Astrocyte (in vitro differentiated cells and primary cell): ENCODE results near the gene PRKAG2. TPM values are rescaled to one million over a fixed set of nuclear protein-coding genes. Genes with fewer than 3 reads are reported as not detected.

ENCODE experiments used
- DNase-seq: peaks from one replicate; pipeline ENCODE4 v3.0.0-alpha.2; 2010; ENCODE audit warnings: low read depth
- FAIRE-seq: peaks from 2 replicates; lab custom pipeline; 2011; peaks lifted over from hg19 to GRCh38; lab: Jason Lieb, UNC
- H2AFZ ChIP-seq: 2 replicates; pipeline ENCODE4 v1.6.0; 2012; ENCODE audit warnings: low read depth, low read length, inconsistent platforms
- H3K27ac ChIP-seq: 2 replicates; pipeline ENCODE4 v1.5.1; 2011; ENCODE audit warnings: low read depth, low read length, inconsistent platforms
- H3K27me3 ChIP-seq: 2 replicates; pipeline ENCODE4 v1.6.0; 2011; ENCODE audit warnings: low read length, inconsistent platforms; ENCODE audit not compliant: insufficient read depth
- H3K36me3 ChIP-seq: 2 replicates; pipeline ENCODE4 v1.5.1; 2011; ENCODE audit warnings: low read length, inconsistent platforms; ENCODE audit not compliant: insufficient read depth
- H3K4me1 ChIP-seq: 2 replicates; pipeline ENCODE4 v1.5.1; 2011; ENCODE audit warnings: low read length, inconsistent platforms; ENCODE audit not compliant: insufficient read depth
- H3K4me2 ChIP-seq: 2 replicates; pipeline ENCODE4 v1.6.0; 2012; ENCODE audit warnings: low read length, inconsistent platforms
- H3K4me3 ChIP-seq: 2 replicates; pipeline ENCODE4 v1.5.1; 2011; ENCODE audit warnings: low read depth, mild to moderate bottlenecking, low read length, inconsistent platforms; ENCODE audit not compliant: insufficient read depth
- H3K79me2 ChIP-seq: 2 replicates; pipeline ENCODE4 v1.6.0; 2012; ENCODE audit warnings: mild to moderate bottlenecking, low read length, inconsistent platforms; ENCODE audit not compliant: insufficient read depth
- H3K9ac ChIP-seq: 2 replicates; pipeline ENCODE4 v1.6.0; 2012; ENCODE audit warnings: mild to moderate bottlenecking, low read length, inconsistent platforms
- H3K9me3 ChIP-seq: 2 replicates; pipeline ENCODE4 v1.5.1; 2012; ENCODE audit warnings: low read depth, mild to moderate bottlenecking, low read length, inconsistent platforms; ENCODE audit not compliant: insufficient read depth
- H4K20me1 ChIP-seq: 2 replicates; pipeline ENCODE4 v1.6.0; 2012; ENCODE audit warnings: low read length, inconsistent platforms; ENCODE audit not compliant: insufficient read depth
- H3K27ac Mint-ChIP-seq: one replicate; pipeline ENCODE4 v1.8.0; 2021; ENCODE audit warnings: mild to moderate bottlenecking, mixed read lengths; ENCODE audit not compliant: unreplicated experiment
- H3K27me3 Mint-ChIP-seq: one replicate; pipeline ENCODE4 v1.8.0; 2021; ENCODE audit warnings: low read depth, mixed read lengths; ENCODE audit not compliant: unreplicated experiment
- H3K36me3 Mint-ChIP-seq: one replicate; pipeline ENCODE4 v1.8.0; 2021; ENCODE audit warnings: low read depth, mixed read lengths; ENCODE audit not compliant: unreplicated experiment
- H3K4me1 Mint-ChIP-seq: one replicate; pipeline ENCODE4 v1.8.0; 2021; ENCODE audit warnings: low read depth, mixed read lengths; ENCODE audit not compliant: unreplicated experiment
- H3K4me3 Mint-ChIP-seq: one replicate; pipeline ENCODE4 v1.8.0; 2021; ENCODE audit warnings: mild to moderate bottlenecking, moderate library complexity, mixed read lengths; ENCODE audit not compliant: unreplicated experiment
- H3K9me3 Mint-ChIP-seq: one replicate; pipeline ENCODE4 v1.8.0; 2021; ENCODE audit warnings: mild to moderate bottlenecking, mixed read lengths; ENCODE audit not compliant: unreplicated experiment
- EZH2 ChIP-seq: IDR thresholded peaks from 2 replicates; pipeline ENCODE4 v1.6.1; 2012; ENCODE audit warnings: mild to moderate bottlenecking, low read length, inconsistent platforms; ENCODE audit not compliant: insufficient read depth
- total RNA-seq: library from RNA; stranded (reverse); gene quantifications from 2 replicates; pipeline ENCODE4 v1.2.1, GENCODE V29; 2021
- TF ChIP-seq, protein P1 (sequence below): IDR thresholded peaks from 2 replicates; pipeline ENCODE4 v1.5.1; 2011; ENCODE audit warnings: low read depth, mild to moderate bottlenecking, inconsistent platforms, low read length, moderate library complexity; ENCODE audit not compliant: insufficient read depth

Gene PRKAG2
- total RNA-seq, 1 donor from 2014 or later: 40.7 TPM

DNA sequence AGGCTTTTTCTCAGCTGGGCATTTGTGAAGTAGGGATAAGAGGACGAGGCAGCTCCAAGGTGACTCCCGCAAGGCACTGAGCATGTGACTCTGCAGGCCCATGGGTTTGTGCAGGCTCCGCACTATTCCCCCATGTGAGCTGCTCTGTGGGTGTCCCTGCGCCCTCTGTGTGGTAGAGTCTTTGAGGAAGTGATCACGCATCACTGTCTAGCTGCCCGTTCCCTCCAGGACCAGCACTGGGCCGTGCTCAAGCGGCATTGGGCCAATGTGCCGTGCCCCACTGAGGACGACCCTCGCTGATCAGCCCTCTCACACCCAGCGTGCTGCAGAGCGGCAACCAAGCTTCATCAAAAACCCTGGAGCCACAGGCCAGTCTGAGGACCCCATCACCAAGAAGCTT is 7.5 kb downstream of the PRKAG2 start:
- H3K4me1 Mint-ChIP-seq: no peaks in the 10 kb centered on the region
- FAIRE-seq (no peak), DNase-seq (no peak)
- H3K27me3 Mint-ChIP-seq: peaks cover 60% of the 10 kb centered on the region
- Histone ChIP-seq H3K27me3 (peaks cover 15% of the 10 kb centered on the region), H2AFZ (no peak overlapping the region), H4K20me1 (no peaks in the 10 kb centered on the region), H3K4me1 (no peaks in the 10 kb centered on the region), H3K4me3 (no peak overlapping the region), H3K36me3 (no peaks in the 10 kb centered on the region), H3K9ac (no peak overlapping the region), H3K79me2 (no peaks in the 10 kb centered on the region), H3K4me2 (no peak overlapping the region), H3K27ac (no peak overlapping the region), H3K9me3 (no peaks in the 10 kb centered on the region)
- H3K36me3 Mint-ChIP-seq: no peaks in the 10 kb centered on the region
- no peak for TF ChIP-seq EZH2
- TF ChIP-seq, protein P1, sequence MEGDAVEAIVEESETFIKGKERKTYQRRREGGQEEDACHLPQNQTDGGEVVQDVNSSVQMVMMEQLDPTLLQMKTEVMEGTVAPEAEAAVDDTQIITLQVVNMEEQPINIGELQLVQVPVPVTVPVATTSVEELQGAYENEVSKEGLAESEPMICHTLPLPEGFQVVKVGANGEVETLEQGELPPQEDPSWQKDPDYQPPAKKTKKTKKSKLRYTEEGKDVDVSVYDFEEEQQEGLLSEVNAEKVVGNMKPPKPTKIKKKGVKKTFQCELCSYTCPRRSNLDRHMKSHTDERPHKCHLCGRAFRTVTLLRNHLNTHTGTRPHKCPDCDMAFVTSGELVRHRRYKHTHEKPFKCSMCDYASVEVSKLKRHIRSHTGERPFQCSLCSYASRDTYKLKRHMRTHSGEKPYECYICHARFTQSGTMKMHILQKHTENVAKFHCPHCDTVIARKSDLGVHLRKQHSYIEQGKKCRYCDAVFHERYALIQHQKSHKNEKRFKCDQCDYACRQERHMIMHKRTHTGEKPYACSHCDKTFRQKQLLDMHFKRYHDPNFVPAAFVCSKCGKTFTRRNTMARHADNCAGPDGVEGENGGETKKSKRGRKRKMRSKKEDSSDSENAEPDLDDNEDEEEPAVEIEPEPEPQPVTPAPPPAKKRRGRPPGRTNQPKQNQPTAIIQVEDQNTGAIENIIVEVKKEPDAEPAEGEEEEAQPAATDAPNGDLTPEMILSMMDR: no peak
- H3K4me3 Mint-ChIP-seq: no peak overlapping the region
- H3K27ac Mint-ChIP-seq: no peak overlapping the region
- H3K9me3 Mint-ChIP-seq: peaks cover 3% of the 10 kb centered on the region

DNA sequence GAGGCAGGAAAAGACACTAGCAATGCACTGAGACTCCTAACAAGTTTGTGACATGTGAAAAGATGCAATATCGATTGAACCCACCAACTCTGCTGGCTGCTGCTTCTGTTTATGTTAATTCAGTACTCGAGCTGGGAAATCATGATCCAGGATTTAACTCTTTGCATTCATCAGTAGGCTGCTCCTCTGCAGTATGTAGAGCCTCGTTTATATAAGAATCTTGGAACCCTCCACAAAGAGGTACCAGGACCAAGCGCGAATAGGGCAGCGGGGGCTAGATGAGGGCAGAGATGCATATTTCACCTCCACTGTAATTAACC is 7.8 kb downstream of the PRKAG2 start:
- Mint-ChIP-seq H3K4me1 (no peaks in the 10 kb centered on the region), H3K4me3 (no peak overlapping the region), H3K27me3 (peaks cover 63% of the 10 kb centered on the region), H3K9me3 (peaks cover 3% of the 10 kb centered on the region), H3K36me3 (no peaks in the 10 kb centered on the region), H3K27ac (no peak overlapping the region)
- Histone ChIP-seq H3K27ac (no peak overlapping the region), H3K9ac (no peak overlapping the region), H3K79me2 (no peaks in the 10 kb centered on the region), H3K4me3 (no peak overlapping the region), H3K9me3 (no peaks in the 10 kb centered on the region), H2AFZ (no peak overlapping the region), H3K27me3 (peaks cover 15% of the 10 kb centered on the region), H4K20me1 (no peaks in the 10 kb centered on the region), H3K4me1 (no peaks in the 10 kb centered on the region), H3K36me3 (no peaks in the 10 kb centered on the region), H3K4me2 (no peak overlapping the region)
- FAIRE-seq (no peak), DNase-seq (no peak)
- TF ChIP-seq, protein P1: no peak
- TF ChIP-seq EZH2: no peak

DNA sequence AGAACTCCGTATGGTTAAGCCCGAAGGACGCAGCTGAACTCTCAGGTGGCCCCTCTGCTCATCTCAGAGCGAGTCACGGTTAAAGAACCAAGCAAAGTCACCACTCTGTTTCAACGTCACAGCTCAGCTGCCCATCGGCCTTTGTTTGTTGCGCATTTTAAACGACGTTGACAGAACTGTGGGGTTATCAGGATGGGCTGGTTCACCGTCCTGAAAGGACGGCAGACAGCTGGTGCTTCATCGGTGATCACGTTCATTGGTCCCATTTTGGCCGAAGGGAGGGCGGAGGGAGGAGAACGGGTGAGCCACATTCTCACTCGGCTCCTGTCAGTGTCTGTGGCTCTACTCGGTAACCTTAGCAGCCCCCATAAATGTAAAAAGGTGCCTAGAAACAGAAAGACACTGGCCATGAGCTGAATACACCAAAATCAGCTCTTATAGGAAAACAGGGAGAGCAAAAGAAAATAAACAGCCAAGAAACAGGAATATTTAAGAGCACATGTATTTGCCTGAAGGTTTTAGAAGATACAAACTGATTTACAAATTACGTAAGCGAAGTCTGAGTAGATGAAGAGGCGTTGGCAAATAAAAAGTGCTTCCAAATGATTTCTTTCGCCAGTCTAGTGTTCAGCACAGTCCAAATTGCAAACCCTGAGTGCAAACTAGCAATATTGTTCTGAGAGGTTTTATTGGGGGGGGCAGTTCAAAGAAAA is 8.4 kb downstream of the PRKAG2 start:
- H3K36me3 Mint-ChIP-seq: no peaks in the 10 kb centered on the region
- H3K27me3 Mint-ChIP-seq: peaks cover 63% of the 10 kb centered on the region
- H3K27ac ChIP-seq: no peak overlapping the region
- no peaks in the 10 kb centered on the region for H3K36me3 ChIP-seq
- no peaks in the 10 kb centered on the region for H3K4me1 ChIP-seq
- peak overlapping the region; percentile 13 for H2AFZ ChIP-seq
- peaks cover 14% of the 10 kb centered on the region for H3K27me3 ChIP-seq
- no peaks in the 10 kb centered on the region for H3K9me3 ChIP-seq
- no peaks in the 10 kb centered on the region for H3K79me2 ChIP-seq
- H3K4me3 Mint-ChIP-seq: no peak overlapping the region
- no peak overlapping the region for H3K9ac ChIP-seq
- no peak overlapping the region for H3K4me3 ChIP-seq
- DNase-seq: no peak
- H3K9me3 Mint-ChIP-seq: peaks cover 3% of the 10 kb centered on the region
- no peaks in the 10 kb centered on the region for H4K20me1 ChIP-seq
- no peaks in the 10 kb centered on the region for H3K4me1 Mint-ChIP-seq
- H3K4me2 ChIP-seq: peak overlapping the region; percentile 17
- no peak for FAIRE-seq
- TF ChIP-seq EZH2: no peak
- TF ChIP-seq, protein P1: no peak
- peak overlapping the region; percentile 20 for H3K27ac Mint-ChIP-seq
